ENCODE data around the gene RAB36.

The RAB36 gene

DNA sequence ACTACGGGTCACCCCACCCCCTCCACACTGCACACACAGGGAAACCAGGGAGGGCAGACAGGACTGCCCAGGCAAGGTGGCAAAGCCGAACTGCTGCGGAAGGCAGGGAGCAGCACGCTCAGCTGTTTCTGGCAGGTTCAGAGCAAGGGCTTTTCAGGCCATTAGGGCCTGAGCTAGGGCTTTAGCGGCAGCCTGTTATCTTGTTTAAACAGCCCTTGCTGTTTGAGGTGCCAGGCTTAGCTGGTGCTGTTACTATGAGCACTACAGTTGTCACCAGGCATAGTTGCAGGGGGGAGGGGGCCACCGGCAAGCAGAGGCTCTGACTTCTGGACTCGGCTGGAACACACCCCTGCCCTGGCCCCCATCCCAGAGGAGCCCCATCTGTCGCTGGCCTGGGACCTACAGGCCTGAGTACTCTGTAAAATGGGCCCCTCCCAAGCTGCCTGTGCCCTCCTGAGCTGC is 38.3 kb upstream of the RAB36 start:
- no peak overlapping the region for H3K4me3 ChIP-seq (ENCODE audit: low read length, poor library complexity, severe bottlenecking)
- H3K36me3 ChIP-seq (ENCODE audit: insufficient read depth, low read length) = no peaks in the 10 kb centered on the region
- no peaks in the 10 kb centered on the region for H3K27me3 ChIP-seq (ENCODE audit: insufficient read depth, low read length, poor library complexity, severe bottlenecking)
- H3K9me2 ChIP-seq (replicated peaks; ENCODE audit: low read depth, low read length) = no peaks in the 10 kb centered on the region
- no peaks in the 10 kb centered on the region for H4K20me1 ChIP-seq (ENCODE audit: insufficient read depth, low read length, poor library complexity, severe bottlenecking)
- no peak overlapping the region for H3K4me2 ChIP-seq (ENCODE audit: low read depth, low read length, poor library complexity, severe bottlenecking)
- no peak overlapping the region for H2AFZ ChIP-seq (ENCODE audit: low read length)
- no peaks in the 10 kb centered on the region for H3K4me1 ChIP-seq (ENCODE audit: insufficient read depth, low read length, poor library complexity, severe bottlenecking)
- no peaks in the 10 kb centered on the region for H3K9me3 ChIP-seq (ENCODE audit: insufficient read depth, low read depth, low read length)
- TF ChIP-seq, protein P1, sequence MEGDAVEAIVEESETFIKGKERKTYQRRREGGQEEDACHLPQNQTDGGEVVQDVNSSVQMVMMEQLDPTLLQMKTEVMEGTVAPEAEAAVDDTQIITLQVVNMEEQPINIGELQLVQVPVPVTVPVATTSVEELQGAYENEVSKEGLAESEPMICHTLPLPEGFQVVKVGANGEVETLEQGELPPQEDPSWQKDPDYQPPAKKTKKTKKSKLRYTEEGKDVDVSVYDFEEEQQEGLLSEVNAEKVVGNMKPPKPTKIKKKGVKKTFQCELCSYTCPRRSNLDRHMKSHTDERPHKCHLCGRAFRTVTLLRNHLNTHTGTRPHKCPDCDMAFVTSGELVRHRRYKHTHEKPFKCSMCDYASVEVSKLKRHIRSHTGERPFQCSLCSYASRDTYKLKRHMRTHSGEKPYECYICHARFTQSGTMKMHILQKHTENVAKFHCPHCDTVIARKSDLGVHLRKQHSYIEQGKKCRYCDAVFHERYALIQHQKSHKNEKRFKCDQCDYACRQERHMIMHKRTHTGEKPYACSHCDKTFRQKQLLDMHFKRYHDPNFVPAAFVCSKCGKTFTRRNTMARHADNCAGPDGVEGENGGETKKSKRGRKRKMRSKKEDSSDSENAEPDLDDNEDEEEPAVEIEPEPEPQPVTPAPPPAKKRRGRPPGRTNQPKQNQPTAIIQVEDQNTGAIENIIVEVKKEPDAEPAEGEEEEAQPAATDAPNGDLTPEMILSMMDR (conservative IDR thresholded peaks at IDR 0.05; ENCODE audit: low read length) = no peak
- TF ChIP-seq EZH2phosphoT487 (IDR thresholded peaks at IDR 0.05; ENCODE audit: borderline replicate concordance) = no peak
- no peak overlapping the region for H3K9ac ChIP-seq (ENCODE audit: low read depth, low read length, poor library complexity, severe bottlenecking)
- no peaks in the 10 kb centered on the region for H3F3A ChIP-seq (ENCODE audit: low read depth)
- H3K79me2 ChIP-seq (ENCODE audit: insufficient read depth, low read length) = no peaks in the 10 kb centered on the region

DNA sequence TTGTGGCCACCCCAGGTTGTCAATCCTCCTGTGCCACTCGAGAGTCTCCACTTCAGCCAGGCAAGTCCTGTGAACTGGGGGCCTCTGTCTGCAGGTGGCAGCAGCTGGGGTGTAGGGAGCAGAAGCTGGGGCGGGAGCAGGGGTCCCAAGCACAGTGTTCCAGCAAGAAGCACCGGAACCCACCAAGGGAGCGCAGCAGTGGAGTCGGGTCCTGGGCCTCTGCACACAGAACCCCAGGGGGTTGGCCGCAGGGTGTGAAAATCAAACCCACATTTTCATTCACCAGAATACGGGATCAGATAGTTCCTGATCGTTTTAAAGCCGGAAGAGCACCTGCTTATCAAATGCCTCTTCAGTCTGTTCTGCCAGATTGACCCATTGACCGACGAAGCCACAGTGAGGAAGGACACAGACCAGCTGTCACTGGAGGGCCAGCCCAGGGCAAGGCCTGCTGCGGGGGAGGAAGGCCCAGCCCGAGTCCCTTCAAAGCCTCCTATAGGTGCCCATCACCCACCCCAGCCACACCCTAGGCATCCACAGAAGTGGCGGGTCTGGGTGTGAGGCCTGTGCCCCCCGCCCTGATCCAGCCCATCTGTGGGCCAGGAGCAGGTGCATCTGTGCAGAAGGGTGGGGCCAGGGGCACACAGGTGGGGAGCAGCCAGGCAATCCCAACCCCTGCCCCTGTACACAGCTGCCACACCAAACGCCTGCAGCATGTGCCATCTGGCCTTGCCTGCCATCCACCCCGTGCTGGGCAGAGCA is 37.6 kb upstream of the RAB36 start:
- Histone ChIP-seq H3F3A (ENCODE audit: low read depth) (no peaks in the 10 kb centered on the region), H3K4me1 (ENCODE audit: insufficient read depth, low read length, poor library complexity, severe bottlenecking) (peaks cover 1% of the 10 kb centered on the region), H3K9me2 (replicated peaks; ENCODE audit: low read depth, low read length) (no peaks in the 10 kb centered on the region), H3K4me2 (ENCODE audit: low read depth, low read length, poor library complexity, severe bottlenecking) (no peak overlapping the region), H2AFZ (ENCODE audit: low read length) (no peak overlapping the region), H3K27me3 (ENCODE audit: insufficient read depth, low read length, poor library complexity, severe bottlenecking) (no peaks in the 10 kb centered on the region), H3K9me3 (ENCODE audit: insufficient read depth, low read depth, low read length) (no peaks in the 10 kb centered on the region), H3K36me3 (ENCODE audit: insufficient read depth, low read length) (no peaks in the 10 kb centered on the region), H4K20me1 (ENCODE audit: insufficient read depth, low read length, poor library complexity, severe bottlenecking) (no peaks in the 10 kb centered on the region), H3K4me3 (ENCODE audit: low read length, poor library complexity, severe bottlenecking) (no peak overlapping the region), H3K9ac (ENCODE audit: low read depth, low read length, poor library complexity, severe bottlenecking) (no peak overlapping the region), H3K79me2 (ENCODE audit: insufficient read depth, low read length) (no peaks in the 10 kb centered on the region)
- no peak for TF ChIP-seq EZH2phosphoT487 (IDR thresholded peaks at IDR 0.05; ENCODE audit: borderline replicate concordance)
- TF ChIP-seq, protein P1 (conservative IDR thresholded peaks at IDR 0.05; ENCODE audit: low read length) = no peak

DNA sequence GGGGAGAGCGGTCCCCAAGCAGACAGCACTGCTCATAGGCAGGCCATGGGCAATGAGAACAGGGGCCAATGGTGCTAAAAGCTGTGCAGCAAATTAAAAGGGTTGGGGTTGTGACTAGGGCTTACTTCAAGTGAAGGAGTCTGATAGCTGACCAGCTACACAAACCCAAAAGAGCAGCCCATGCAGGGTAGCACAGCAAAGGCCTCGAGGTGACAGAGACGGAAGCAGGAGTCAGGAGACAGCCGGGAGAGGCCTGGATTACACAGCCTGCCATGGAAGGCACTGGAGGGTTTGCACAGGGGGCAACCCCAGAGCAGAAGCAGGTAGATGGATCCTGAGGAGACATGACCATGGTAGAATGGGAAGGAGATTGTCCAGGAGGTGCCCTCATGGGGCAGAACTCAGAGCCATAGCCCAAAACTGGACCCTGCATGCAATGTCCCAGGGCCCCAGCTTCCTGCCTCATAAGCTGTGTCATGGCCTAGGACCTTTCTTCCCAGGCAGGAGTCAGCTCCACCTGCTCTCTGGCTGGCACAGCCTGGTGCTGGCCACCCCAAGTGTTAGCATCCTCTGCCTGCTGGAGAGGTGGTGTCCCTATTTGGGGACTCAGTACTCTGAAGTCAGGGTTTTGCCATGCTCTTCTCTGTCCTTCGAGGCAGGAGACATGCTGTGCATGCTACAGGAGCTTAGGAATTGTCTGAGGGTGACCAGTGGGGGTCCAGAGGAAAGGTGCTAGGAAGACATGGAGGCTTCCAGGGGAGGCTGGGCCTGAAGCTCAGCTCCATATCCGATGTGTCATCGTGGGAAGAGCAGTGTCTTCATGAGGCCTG is 36.8 kb upstream of the RAB36 start:
- no peaks in the 10 kb centered on the region for H3K9me2 ChIP-seq (replicated peaks; ENCODE audit: low read depth, low read length)
- TF ChIP-seq, protein P1 (conservative IDR thresholded peaks at IDR 0.05; ENCODE audit: low read length) = no peak
- no peak for TF ChIP-seq EZH2phosphoT487 (IDR thresholded peaks at IDR 0.05; ENCODE audit: borderline replicate concordance)
- no peaks in the 10 kb centered on the region for H3K9me3 ChIP-seq (ENCODE audit: insufficient read depth, low read depth, low read length)
- no peaks in the 10 kb centered on the region for H3K79me2 ChIP-seq (ENCODE audit: insufficient read depth, low read length)
- H2AFZ ChIP-seq (ENCODE audit: low read length) = no peak overlapping the region
- peaks cover 8% of the 10 kb centered on the region for H3K4me1 ChIP-seq (ENCODE audit: insufficient read depth, low read length, poor library complexity, severe bottlenecking)
- no peaks in the 10 kb centered on the region for H3K36me3 ChIP-seq (ENCODE audit: insufficient read depth, low read length)
- H4K20me1 ChIP-seq (ENCODE audit: insufficient read depth, low read length, poor library complexity, severe bottlenecking) = no peaks in the 10 kb centered on the region
- no peaks in the 10 kb centered on the region for H3F3A ChIP-seq (ENCODE audit: low read depth)
- H3K9ac ChIP-seq (ENCODE audit: low read depth, low read length, poor library complexity, severe bottlenecking) = no peak overlapping the region
- no peak overlapping the region for H3K4me3 ChIP-seq (ENCODE audit: low read length, poor library complexity, severe bottlenecking)
- H3K4me2 ChIP-seq (ENCODE audit: low read depth, low read length, poor library complexity, severe bottlenecking) = no peak overlapping the region
- no peaks in the 10 kb centered on the region for H3K27me3 ChIP-seq (ENCODE audit: insufficient read depth, low read length, poor library complexity, severe bottlenecking)
